NCI-H128 (cell line): ENCODE data around the gene AK8.

Experiments used
- DNase-seq: peaks from one replicate; lab custom pipeline; 2025; ENCODE audit not compliant: unreplicated experiment; lab: John Stamatoyannopoulos, UW

AK8 gene

DNA sequence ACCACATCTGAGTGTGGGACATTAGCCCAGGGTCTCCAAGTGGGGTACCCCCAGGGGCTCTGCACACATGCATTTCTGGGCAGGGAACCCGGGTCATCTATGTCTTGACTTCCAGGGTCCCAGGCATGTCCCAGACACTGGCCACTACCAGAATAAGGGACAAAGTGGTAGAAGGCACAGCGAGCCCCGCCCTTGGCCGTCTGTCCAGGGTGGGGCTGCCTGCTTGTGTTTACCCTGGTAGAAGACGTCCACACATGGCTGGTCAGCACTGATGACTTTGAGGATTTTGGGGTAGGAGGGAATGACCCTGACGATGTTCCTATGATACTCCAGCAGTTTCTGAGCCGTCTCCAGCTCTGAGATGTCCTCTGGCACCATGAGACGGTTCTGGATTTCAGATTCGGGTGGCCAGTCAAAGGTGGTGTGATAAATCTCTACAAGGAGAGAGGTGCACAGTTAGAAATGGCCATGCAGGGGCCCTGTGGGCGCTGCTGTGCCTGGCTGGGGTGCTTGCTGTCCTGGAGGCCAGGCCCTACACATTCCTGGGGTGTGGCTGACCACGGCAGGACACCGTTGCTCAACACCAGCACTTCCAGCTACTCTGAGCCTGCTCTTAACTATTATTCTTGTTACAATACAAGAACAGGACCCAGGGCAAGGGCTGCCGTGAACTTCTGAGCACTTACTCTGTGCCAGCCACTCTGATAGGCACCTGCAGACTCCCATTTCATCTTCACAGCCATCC is 51.3 kb downstream of the AK8 start:
- no peak for DNase-seq

DNA sequence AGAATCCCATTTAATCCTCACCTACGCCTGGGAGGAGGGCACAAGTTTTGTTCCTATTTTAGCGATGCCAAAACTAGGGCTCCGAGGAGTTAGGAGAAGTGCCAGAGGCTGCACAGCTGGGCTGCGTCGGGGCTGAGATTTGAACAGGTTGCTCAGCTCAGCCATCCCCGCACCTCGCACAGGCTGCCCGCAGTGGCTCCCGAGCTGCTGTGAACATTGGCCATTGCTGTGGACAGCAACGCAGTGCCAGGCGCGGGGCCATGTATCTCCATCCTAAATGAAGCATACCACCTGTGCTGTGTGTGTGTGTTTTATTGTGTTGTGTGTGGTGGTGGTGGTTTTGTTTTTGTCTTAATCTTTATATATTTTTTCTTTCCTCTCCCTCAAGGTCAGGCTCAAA is 52.0 kb downstream of the AK8 start:
- no peak for DNase-seq

DNA sequence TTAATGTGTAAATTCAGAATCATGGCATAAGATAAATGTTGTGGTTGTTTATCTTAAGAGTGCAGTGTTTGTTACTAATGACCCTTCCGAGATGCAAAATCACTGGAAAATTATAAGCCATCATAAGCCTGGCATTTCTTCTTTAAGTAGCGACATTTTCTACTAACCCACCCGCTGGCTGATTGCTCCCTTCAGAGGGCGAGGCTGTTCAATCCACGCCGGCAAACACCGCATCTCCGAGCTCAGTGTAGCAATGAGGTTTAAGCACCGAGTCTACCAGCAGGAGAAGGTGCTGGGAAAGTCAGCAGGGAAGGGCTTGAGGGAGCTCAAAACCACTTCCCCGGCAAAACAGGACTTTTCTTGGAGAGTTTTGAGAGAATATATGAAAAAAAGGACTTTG is 52.7 kb downstream of the AK8 start:
- DNase-seq = no peak

- DNase-seq = no peak
These were observed 53.1 kb downstream of the AK8 start for GRCh38 chr9:132824951-132825350.

- DNase-seq = no peak
These were observed 53.9 kb downstream of the AK8 start for GRCh38 chr9:132824151-132824550.

DNA sequence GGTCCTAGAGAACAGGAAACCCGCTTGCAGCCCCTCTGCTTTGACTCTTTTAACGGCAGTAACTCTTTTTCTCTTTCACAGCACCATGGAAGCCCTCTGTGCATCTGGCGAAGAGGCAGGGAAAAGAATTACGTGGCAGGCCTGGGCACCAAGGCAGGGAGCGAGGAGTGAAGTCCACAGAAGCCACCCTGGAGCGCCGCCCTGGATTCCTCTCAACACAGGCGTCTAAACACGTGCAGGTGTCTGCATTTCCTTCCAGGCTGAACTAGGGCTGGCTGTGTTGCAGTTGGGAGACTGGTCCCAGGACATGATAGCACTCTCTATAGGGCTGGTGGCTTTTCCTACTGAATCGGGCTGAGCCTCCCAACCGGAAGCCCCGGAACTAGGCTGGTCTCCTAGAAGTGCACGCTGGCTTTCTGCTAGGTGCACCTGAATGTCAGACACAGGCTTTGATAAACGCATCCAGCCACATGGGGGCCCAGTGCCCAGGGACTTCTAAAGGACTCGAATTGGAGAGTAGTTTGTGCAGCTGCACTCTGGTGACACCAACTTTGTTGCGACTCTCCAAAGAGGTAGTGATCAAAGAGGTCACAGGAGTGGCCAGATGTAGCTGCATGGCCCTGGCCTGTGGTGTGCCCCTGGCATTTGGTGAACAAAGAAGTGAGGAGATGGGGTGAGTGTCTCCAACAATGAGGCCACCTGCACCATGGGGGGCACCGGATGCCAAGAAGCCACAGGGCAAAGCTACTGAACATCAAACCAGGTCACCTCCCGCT is 54.5 kb downstream of the AK8 start:
- DNase-seq = no peak

GRCh38 chr9:132820169-132820944 is 57.7 kb downstream of the AK8 start:
- DNase-seq = no peak

DNA sequence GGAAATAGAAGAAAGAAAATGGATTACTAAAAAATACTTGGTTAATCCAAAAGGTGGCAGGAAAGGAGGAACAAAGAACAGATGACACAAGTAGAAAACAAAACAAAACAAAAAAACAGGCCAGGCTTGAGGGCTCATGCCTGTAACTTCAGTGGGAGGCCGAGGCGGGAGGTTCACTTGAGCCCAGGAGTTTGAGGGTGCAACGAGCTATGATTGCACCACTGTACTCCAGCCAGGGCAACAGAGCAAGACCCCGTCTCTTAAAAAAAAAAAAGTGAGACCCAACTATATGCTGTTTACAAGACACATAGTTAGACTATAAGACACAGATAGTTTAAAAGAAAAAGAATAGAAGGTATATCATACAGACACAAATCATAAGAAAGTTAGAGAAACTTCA is 59.5 kb downstream of the AK8 start:
- DNase-seq = no peak

DNA sequence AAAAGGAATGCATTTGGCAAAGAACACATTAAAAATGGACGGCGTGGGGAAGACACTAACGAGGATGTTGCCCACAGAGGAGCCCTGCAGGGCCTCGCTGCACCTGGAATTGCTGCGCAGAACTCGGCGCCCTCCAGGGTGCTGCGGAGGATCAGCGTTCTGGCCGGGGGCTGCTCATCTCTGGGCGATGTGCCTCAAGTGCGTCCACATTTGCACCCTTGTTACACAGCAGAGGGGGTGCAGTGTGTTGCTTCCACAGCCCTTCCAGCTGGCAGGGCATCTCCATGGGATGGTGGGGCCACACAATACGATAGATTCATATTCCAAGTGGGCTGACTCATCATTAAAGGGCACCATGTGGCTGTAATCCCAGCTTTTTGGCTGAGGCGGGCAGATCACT is 63.1 kb downstream of the AK8 start:
- no peak for DNase-seq

DNA sequence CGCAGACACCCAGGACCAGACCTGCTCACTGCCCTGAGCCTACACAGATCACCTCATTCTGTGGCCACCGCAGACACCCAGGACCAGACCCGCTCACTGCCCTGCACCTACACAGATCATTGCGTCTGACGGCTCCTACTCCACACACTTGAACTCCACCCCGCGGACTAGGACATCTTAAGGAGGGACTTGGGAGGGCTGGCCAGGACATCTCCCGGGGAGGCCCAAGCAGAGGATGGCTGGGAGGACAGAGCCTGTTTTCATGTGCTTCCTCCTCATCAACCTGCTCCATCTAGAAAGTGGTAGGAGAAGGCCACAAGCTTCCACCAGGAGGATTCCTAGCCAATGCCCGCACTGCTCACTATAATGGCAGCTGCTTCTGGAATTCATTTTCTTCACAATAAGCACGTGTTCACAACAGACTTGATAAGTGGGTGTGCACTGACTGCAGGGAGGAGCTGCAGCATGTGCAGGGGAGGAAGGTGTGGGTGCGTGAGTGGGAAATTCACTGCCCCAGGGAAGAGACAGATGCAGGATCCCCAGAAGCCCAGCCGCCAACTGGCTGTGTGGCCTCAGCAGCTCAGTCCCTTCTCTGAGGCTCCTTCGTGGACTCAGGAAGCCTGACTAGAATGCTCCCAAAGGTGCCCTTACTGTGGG is 64.8 kb downstream of the AK8 start:
- DNase-seq = no peak

GRCh38 chr9:132811985-132812384 is 66.1 kb downstream of the AK8 start:
- DNase-seq = no peak

DNA sequence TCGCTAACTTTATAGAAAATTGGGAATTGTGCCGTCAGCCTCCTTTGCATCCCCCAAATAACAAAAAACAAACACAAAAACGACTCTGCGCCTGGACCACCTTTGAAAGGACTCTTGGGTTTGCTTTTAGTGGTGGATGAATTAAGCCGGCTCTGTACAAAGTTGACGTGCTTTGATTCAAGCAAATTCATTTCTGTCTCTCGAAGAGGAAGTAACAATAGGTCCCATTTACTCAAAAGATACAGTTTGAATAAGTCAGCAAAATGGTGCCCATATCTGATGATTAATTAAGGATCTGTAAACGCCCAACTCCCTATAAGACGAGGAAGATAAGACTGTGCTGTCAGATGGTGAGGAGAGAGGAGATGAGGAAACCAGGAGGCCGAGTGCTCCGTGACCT is 67.8 kb downstream of the AK8 start:
- DNase-seq = no peak

DNA sequence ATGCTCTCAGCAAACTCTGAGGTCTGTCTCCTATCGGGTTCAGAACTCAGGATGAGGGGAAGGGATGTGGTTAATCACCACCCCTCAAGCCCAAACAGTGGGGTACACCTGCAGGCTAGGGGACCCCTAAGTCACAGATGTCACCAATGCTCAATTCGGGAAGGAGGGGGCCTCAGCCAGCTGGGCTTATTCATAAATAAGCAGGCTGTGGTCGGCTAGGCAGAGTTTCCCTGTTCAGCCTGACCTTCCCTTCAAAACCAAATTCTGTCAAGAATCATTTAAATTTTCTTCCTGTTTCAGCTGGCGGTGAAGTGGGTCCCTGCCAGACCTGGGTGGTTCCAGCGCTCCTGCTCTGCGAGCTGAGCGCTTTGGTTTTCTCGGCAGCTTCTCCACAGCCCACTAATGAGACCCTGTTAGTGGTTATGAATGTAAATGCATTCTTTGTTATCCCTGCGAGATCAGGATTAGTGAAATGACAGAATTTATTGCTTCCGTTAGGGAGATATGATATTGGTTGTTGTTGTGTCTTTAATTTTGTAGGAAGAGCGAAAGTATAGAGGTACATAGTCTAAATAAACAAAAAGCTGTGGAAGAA is 68.3 kb downstream of the AK8 start:
- no peak for DNase-seq

DNA sequence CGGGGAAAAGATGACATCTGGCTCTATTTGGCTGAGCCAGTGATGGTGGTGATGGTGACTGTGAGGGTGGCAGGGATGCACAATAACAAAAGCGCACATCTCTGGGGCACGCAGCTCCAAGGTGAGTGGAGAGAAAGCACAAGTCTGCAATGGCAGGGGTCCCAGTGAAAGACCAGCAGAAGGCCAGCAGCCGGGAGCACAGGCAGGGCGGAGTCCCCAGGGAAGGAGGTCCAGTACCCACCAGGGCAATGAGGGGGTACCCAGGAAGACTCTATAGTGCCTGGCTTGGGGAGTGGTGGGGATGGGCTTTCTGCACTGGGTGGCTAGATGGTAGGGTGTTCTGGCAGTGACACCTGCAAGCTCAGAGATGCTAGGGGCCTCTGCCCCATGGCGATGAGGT is 69.4 kb downstream of the AK8 start:
- no peak for DNase-seq

GRCh38 chr9:132806723-132807421 is 71.2 kb downstream of the AK8 start:
- no peak for DNase-seq

GRCh38 chr9:132806306-132806705 is 71.8 kb downstream of the AK8 start:
- DNase-seq = no peak

DNA sequence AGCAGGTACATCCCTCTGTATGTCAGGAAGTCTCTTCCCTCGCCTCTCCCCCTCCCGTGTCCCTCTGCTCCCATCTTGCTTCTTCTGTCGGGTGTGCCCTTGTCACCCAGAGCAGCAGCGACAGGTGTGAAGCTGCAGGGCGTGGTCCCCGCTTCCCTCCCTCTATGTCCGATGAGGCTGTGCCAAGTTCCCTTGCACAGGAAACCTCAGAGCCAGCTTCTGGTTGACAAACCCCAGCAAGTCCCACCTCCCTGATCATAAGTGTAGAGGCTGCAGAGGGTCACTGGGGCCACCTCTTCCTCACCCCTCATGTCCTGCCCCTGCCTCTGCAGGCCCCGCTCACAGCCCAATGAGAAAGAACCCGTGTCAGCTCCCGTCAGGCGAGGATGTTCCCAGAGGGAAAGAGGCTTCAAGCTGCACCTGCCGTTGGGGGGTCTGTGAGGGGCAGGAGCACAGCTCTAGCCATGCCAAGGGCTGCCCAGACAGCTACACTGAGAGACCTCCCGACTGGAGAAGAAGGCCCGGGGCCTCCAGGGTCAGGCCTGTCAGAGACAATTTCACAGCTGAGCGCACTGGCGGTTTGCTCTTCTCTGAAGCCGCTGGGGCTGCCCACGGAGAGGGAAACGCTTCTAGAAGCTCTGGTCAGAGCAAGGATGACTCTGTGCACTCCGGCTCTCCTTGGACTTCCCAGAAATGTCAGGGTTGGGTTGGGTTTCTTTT is 73.3 kb downstream of the AK8 start:
- no peak for DNase-seq

GRCh38 chr9:132802121-132802795 is 75.8 kb downstream of the AK8 start:
- DNase-seq = no peak

- DNase-seq = no peak
These were observed 76.4 kb downstream of the AK8 start for GRCh38 chr9:132801659-132802058.
